GM04503 (cell line): ENCODE measurements around the gene LAX1.
"Not testable (repeated sequence)": the region's sequence is repeated elsewhere in the genome, so short reads cannot be mapped to it uniquely, and the experiment has no call there.

ENCODE experiments used
- DNase-seq: peaks from one replicate; pipeline ENCODE4 v3.0.0-alpha.2; 2012; ENCODE audit warnings: low read depth

The LAX1 gene, protein sequence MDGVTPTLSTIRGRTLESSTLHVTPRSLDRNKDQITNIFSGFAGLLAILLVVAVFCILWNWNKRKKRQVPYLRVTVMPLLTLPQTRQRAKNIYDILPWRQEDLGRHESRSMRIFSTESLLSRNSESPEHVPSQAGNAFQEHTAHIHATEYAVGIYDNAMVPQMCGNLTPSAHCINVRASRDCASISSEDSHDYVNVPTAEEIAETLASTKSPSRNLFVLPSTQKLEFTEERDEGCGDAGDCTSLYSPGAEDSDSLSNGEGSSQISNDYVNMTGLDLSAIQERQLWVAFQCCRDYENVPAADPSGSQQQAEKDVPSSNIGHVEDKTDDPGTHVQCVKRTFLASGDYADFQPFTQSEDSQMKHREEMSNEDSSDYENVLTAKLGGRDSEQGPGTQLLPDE

DNA sequence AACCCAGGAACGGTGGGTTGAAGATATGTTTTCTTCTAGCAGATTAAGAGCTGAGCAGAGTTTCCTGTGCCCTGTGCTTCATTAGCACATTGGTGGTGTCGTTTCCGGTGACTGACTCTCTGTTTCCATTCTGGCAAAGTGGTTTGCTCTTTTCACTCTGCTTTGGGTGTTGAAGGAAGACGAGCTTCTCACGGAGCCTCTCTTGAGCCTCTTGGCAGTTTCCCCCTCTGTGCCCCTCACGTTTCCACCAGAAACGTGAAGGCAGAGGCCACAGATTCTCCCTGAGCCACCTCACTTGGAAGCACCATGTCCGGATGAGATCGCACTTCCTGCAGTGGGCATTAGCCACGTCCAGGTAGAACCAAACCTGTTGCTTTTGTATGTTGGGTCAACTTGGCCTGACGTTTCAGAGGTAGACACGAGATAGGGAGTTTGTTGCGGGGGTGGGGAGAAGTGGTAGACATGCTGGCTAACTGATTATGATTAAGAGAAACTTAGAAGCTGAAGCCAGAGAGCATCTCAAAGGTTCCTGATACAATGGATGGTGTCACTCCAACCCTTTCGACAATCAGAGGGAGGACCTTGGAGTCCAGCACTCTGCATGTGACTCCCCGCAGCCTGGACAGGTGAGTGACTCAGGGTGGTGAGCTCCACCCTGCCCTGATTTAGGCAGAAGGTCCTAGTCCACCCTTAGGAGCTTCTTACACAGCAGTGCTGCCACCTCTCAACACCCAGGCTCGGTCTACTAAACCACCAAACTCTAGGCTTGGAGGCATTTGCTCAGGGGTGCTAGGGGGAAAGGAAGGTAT lies at the start of gene LAX1:
TSS of gene LAX1 (plus strand) at position 155 of the 809 bp plus-strand sequence. CDS start at position 538, 383 bp downstream.
- DNase-seq: no peak

DNA sequence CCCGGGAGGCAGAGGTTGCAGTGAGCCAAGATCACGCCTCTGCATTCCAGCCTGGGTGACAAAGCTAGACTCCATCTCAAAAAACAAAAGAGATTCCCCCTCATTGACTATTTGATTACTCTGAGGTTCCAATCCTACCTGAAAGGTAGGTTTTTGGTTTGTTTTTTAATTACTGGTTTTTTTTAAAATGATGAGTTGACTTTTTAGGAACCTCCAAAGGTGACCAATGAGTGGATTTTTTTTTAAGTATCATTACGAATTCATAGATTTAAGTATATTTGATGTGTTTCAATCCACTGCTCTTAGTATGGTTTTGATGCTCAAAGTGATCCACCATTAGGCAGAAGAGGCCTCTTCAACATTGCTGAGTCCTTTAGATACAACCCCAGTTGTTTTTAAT lies 47.9 kb upstream of the LAX1 start:
- no peak for DNase-seq

DNA sequence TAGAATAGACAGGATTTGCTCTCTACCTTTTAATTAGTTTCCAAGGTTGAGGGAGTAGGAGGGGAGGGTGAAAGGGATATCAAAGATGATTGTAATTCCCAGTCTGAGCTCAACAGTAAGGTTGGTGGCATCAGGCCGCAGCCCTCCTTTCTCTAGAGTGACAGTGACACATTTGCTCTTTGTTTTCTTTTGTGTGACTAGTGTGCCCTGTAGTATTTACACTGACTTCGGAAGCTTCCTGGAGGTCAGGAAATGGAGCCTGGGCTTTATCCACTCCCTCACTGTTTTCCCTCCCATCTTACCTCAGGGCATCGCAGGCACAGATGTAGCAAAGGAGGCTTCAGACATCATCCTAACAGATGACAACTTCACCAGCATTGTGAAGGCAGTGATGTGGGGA lies 44.7 kb upstream of the LAX1 start:
- no peak for DNase-seq

GRCh38 chr1:203722909-203723308 lies 42.1 kb upstream of the LAX1 start:
- DNase-seq: no peak

DNA sequence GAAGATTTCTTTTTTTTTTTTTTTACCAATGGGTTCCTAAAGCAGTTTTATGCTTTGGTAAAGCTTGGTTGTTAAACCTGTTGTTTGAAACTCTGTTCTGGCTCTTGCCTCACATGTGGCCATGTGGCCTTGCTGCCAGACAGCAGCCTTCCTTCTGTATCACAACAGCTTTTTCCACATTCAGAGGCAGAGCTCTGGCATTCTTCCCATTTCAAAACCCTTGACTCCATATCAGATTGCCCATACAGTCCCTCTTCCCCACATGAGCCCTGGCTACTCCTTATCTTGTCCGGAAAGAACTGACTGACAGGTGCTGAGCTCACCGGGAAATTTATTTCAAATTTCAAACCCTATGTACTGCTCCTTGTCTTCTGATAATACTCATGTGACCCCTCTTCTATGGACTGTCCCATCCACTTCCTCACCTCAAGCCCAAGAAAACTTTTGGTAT lies 38.5 kb upstream of the LAX1 start:
- DNase-seq: no peak

DNA sequence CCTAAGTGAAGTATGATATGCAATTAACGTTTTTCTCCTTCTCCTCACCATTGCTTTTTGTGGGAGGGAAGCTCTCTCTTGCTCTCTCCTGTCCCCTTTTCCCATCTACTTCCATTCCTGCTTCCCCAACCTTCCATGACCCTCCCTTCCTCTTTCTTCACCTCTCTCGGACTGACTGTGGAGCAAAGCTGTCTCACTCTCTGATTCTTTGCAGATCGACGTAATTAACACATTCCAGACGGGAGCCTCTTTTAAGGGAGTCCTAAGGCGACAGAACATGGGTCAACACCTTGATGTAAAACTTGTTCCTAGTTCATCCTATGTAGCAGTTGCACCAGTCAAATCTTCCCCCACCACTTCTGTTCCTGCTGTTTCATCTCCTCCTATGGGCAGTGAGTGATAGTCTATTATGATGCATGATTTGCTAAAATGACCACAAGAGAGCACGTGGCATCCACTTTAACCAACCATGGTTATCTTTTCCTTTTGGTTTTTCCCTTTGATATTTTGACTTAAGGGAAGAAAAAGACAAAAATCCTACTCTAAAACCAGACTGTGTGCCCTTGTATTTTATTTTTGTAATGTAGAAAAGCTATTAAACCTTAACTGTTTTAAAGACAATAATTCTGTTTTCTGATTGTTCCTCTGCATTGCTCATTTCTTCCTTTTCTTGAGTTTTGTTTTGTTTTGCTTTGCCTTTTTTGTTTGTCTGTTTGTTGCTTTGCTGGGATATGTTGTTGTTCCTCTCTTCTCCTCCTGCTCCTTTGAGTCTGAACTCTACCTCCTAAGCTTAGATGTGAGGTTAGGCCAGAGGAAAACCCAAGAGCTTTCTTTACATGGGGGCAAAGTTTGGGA lies 31.7 kb upstream of the LAX1 start:
- no peak for DNase-seq

- no peak for DNase-seq
These were observed 22.5 kb upstream of the LAX1 start for GRCh38 chr1:203742436-203742835.

DNA sequence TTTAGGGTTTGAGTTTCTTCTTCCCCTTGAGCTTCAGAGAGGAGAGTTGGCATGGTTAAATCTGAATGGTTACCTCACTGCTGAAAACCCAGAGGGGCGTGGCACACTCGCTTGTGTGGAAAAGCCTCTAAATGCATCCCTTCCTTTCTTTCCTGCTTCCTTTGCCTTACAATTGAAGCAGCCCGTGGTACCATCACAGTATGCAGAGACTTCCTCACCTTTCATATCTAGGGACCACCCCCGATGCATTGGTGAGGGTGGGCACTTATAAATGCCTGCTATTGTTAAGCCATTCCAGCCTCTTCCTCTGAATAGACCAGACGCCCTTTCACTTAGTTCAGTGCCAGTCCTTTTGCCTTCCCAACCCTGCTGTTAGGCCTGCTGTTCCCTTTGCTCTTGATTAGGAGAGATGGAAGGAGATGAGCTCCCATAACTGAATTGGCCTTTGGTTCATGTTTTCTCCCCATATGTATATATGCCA lies 21.9 kb upstream of the LAX1 start:
- no peak for DNase-seq

DNA sequence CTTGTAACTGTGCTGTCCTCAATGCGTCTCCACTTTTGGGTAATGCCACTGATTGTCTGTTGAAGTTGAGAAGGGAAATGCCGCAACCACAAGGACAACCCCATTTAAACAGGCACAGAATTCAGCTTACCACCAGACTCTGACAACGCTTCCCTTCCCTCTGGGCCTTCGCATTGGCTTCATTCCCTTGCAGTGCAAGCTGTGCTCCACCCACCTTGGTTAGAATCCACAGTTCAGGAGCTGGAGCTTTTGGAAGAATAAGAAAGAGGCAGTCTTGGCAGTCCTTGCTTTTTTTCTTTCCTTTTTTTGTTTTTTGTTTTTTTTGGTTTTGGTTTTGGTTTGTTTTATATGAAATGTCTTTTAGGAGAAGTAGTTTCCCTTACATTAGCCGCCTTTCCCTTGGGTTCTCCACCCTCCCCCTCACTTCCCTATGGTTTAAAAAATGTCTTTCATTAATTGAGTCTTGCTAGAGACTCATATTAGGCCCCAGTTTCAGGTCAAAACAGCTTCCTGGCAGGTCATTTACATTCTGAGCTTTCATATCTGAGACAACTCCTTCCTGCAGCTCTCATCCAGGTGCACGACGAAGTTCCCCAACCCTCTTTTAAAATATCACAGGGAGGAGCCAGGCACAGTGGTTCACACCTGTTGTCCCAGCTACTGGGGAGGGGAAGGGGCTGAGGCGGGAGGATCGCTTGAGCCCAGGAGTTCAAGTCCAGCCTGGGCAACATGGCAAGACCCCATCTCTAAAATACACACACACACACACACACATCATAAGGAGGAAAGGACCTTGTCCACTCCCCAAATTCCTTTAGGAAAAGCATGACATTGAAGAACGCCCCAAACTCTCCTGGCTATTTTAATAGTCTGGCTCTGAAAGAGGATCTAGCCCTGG lies 20.7 kb upstream of the LAX1 start:
- DNase-seq: no peak

GRCh38 chr1:203746281-203746680 lies 18.7 kb upstream of the LAX1 start:
- no peak for DNase-seq

DNA sequence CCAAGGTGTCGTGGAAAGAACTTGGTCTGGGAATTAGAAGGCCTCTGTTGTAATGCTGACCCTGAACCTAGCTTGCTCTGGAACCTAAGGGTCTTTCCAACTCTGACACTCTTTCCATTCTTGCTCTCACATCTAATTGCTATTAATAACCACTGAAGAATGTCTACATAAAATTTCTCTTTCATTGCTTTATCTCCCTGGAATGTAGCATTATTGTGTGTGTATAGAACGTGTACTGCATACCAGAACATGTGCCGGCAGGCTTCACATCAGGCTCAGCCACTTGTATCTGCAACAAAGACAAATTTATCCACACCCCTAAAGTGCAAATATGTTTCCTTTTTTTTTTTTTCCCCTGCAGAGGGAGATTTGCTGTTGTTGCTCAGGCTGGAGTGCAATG lies 13.9 kb upstream of the LAX1 start:
- DNase-seq: peak; percentile 17

- DNase-seq: not testable (repeated sequence)
These were observed 13.2 kb upstream of the LAX1 start for GRCh38 chr1:203751618-203752361.

DNA sequence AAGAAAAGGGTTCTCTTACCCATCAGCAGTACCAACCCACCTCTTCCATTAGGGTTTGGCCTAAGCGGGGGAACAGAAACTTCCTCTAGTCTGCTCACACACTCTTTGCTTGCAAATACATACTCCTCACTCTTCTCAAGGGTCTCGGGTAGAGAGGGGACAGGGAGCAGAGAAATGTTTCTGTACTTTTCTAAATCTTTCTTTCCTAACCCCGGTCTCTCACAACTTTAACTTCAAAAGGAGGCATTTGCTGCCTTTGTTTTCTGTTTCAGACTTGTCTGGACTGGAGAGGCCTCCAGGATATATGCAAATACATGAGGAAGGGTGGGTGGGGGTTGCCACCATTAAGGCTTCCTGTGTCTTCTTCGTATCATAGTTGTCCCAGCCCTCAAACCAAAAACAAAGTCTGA lies 10.5 kb upstream of the LAX1 start:
- no peak for DNase-seq

DNA sequence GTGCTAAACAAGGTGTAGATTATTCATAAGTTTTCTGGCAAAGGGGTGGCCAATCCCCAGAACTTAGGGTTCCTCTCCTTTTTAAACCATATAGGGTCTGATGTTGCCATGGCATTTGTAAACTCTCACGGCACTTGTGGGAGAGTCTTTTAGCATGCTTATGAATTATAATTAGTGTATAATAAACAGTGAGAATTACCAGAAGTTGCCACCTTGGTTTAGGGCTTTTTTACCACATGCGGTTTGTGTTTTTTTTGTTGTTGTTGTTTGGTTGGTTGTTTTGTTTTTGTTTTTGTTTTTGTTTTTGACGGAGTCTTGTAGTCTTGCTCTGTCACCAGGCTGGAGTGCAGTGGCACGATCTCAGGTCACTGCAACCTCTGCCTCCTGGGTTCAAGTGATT lies 8.9 kb upstream of the LAX1 start:
- no peak for DNase-seq

DNA sequence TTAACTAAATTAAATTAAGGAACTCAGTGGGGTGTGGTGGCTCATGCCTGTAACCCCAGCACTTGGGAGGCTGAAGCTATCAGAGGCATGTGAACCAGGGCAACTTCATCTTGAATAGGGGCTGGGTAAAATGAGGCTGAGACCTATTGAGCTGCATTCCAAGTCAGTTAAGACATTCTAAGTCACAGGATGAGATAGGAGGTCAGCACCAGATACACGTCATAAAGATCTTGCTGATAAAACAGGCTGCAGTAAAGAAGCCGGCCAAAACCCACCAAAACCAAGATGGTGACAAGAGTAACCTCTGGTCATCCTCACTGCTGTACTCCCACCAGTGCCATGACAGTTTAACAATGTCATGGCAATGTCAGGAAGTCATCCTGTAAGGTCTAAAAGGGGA lies 6.2 kb upstream of the LAX1 start:
- DNase-seq: not testable (repeated sequence)

DNA sequence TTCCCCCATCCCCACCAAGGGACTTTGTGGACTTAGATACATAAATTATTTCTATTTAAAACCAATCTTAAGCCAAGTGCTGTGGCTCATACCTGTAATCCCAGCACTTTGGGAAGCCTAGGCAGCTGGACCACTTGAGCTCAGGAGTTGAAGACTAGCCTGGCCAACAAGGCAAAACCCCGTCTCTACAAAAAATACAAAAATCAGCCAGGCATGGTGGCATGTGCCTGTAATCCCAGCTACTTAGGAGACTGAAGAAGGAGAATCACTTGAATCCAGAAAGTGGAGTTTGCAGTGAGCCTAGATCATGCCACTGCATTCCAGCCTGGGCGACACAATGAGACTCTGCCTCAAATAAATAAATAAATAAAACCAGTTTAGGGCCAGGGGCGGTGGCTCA lies 4.5 kb upstream of the LAX1 start:
- no peak for DNase-seq

DNA sequence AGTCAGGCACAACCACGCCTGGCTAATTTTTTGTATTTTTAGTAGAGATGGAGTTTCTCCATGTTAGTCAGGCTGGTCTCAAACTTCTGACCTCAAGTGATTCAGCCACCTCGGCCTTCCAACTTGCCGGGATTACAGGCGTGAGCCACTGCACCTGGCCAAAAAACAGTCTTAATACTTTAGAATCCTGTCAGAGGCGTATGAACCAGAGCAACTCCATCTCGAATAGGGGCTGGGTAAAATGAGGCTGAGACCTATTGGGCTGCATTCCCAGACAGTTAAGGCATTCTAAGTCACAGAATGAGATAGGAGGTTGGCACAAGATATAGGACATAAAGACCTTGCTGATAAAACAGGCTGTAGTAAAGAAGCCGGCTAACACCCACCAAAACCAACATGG lies 3.0 kb upstream of the LAX1 start:
- not testable (repeated sequence) for DNase-seq

DNA sequence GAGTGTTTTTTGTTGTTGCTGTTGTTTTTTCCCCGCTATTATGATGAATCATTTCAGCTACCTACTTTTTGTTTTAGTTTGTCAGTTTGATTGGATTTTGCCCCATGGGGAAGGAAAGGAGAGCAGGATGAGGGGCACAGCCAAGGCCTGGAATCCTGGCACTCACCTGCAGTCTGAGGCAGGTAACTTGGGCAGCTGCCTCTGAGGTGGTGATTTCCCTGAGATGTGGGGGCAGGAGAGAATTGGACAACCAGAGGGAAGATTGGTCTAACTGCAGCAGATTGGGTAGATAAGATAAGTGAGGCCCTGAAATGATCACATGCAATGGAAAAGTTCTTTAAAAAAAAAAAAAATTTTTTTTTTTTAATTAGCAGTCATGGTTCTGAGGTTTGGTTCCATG lies 1.5 kb upstream of the LAX1 start:
- no peak for DNase-seq

DNA sequence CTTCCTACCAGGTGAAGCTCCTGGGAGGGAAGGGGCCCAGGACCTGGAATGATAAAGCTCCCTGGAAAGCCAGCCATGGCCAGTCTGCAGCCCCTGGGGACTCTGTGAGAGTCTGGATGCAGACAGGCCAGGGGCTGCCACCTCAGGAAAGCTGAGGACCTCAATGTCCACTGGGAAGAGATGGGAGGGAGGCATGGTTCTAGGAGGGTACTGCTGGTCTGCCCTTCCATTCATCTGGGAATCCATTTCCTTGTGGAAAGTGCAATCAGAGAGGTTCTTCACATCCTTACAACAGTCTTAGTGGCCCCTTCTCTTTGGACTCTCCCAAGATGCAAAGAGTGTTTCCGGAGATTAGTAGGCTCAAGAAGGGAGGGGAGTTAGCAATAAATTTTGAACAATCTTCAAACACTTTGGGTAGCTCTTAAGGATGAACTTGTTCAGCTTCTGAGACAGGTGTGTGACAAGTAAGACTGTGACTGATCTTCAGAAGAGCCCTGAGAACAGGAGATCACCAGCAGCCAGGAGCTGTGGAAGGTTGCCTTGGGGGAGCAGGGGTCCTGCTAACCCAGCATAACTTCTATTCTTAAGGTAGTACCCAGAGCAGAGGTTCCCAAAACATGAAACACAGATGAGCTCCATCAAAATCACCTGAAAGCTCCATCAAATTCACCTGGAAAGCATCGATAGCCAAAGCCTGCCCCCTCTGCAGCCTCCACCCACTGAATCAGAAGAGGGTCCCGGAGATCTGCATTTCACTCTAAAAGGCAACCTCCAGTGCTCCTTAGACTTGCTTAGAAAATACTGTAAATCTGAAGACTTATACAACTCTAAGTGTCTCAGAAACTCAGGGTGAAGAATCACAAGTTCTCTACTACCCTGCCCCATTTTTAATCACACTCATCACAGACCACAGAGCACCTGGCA lies 616 bp upstream of the LAX1 start:
- DNase-seq: no peak
